Breast epithelium (tissue), 4 donors: Measurements from ENCODE around the gene IMMT. TPM values are rescaled to one million over a fixed set of nuclear protein-coding genes. Genes with fewer than 3 reads are reported as not detected.
"Not testable (repeated sequence)": the region's sequence is repeated elsewhere in the genome, so short reads cannot be mapped to it uniquely, and the experiment has no call there.

Experiments
- DNase-seq, 2 donors: peaks; one replicate each; pipeline ENCODE4 v3.0.0-alpha.2; 2019; ENCODE audit warnings: low spot score in 2 of 2
- H3K27ac ChIP-seq, 2 donors: fragments of 200-600 bp; sonication (generic) in 1 of 2; one replicate each; pipeline ENCODE4 v1.5.1; 2016 to 2019; ENCODE audit warnings: mild to moderate bottlenecking in 1 of 2
- H3K27me3 ChIP-seq, 2 donors: fragments of 200-600 bp; sonication (generic) in 1 of 2; one replicate each; pipeline versions ENCODE4 v1.5.1 to v1.6.0; 2017 to 2019; ENCODE audit warnings: control low read depth in 1 of 2, mild to moderate bottlenecking in 1 of 2
- H3K36me3 ChIP-seq: fragments of 200-600 bp; one replicate; pipeline ENCODE4 v1.5.1; 2019
- H3K4me1 ChIP-seq, 2 donors: fragments of 200-600 bp; sonication (generic); one replicate each; pipeline ENCODE4 v1.5.1; 2016 to 2019; ENCODE audit warnings: control low read depth in 1 of 2
- H3K4me3 ChIP-seq, 3 donors: fragments of 200-600 bp; sonication (generic); 1 replicate in 2 of 3; 2 replicates in 1 of 3; pipeline ENCODE4 v1.5.1; 2016 to 2019; ENCODE audit warnings: mild to moderate bottlenecking in 3 of 3, moderate library complexity in 2 of 3
- H3K9me3 ChIP-seq, 2 donors: fragments of 200-600 bp; sonication (generic) in 1 of 2; one replicate each; pipeline ENCODE4 v1.5.1; 2016 to 2019; ENCODE audit warnings: control low read depth in 1 of 2
- POLR2A ChIP-seq: fragments of 450-650 bp; IDR thresholded peaks from one replicate; pipeline ENCODE4 v1.6.1; 2016; ENCODE audit warnings: antibody characterized with exemption, mild to moderate bottlenecking, moderate library complexity
- POLR2AphosphoS5 ChIP-seq, 3 donors: sonication (generic); formaldehyde crosslinking; IDR thresholded peaks; one replicate each; pipeline ENCODE4 v1.6.1; 2017; ENCODE audit warnings: antibody characterized with exemption in 3 of 3
- intact Hi-C: fragments of 100-400 bp; cut with DNase I; formaldehyde crosslinking; loops from one replicate; pipeline ENCODE4 v1.15.1; 2023; ENCODE audit warnings: low total_unique reads
- total RNA-seq, 3 donors: library from RNA; depleted of rRNA; stranded (reverse); fragments of >200 nt; gene quantifications; one replicate each; pipeline ENCODE4 v1.1.0, GENCODE V29; 2016
- TF ChIP-seq, protein P1 (sequence below), 3 donors: fragments of 450-650 bp; IDR thresholded peaks; one replicate each; pipeline ENCODE4 v1.5.1; 2016 to 2017; ENCODE audit warnings: antibody characterized with exemption in 3 of 3, mild to moderate bottlenecking in 3 of 3, moderate library complexity in 3 of 3

IMMT gene
- total RNA-seq, 3 donors from 2014 or later, result 44.8 to 56.1 (median 48.2) TPM

DNA sequence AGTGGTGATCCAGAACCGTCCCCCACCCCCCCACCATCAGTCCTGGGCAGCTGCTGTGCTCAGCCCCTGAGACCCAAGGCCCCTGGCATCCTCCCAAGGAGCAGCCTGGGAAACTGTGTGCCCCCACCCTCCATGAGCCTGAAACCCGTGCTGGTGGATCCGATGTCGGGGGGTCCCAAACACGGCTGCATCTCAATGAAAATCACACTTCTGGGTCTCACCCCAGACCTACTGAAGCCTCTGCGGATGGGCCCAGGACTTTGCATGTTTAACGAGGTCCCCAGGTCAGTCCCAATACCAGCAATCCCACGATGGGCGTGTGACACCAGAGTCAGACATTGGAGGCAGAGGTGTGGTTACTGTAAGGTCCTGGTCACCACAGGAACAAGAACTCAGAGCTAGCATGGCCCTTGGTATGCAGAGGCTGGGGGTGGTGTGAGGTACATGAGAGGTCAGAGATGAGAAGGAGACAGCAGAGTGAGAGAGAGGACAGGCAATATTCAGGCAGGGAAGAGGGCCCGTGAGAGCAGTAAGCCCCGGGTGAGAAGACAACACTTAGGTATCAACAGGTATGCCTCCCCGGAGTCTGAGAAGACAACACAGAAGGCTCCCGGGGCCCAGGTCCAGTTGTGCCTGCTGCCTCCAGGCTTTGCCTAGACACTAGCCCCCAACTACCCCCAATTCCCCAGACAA lies 36.6 kb upstream of the IMMT start:
- Histone ChIP-seq H3K4me3 (no peak overlapping the region), H3K4me1 (no peaks in the 10 kb centered on the region), H3K27me3 (no peaks in the 10 kb centered on the region), H3K36me3 (no peaks in the 10 kb centered on the region), H3K27ac (no peak overlapping the region), H3K9me3 (no peaks in the 10 kb centered on the region)
- TF ChIP-seq, protein P1, sequence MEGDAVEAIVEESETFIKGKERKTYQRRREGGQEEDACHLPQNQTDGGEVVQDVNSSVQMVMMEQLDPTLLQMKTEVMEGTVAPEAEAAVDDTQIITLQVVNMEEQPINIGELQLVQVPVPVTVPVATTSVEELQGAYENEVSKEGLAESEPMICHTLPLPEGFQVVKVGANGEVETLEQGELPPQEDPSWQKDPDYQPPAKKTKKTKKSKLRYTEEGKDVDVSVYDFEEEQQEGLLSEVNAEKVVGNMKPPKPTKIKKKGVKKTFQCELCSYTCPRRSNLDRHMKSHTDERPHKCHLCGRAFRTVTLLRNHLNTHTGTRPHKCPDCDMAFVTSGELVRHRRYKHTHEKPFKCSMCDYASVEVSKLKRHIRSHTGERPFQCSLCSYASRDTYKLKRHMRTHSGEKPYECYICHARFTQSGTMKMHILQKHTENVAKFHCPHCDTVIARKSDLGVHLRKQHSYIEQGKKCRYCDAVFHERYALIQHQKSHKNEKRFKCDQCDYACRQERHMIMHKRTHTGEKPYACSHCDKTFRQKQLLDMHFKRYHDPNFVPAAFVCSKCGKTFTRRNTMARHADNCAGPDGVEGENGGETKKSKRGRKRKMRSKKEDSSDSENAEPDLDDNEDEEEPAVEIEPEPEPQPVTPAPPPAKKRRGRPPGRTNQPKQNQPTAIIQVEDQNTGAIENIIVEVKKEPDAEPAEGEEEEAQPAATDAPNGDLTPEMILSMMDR (IDR thresholded peaks at IDR 0.05), result no peak
- no peak for TF ChIP-seq POLR2A
- TF ChIP-seq POLR2AphosphoS5 (IDR thresholded peaks at IDR 0.05), result no peak
- intact Hi-C loops, result no loop called here
- no peak for DNase-seq

GRCh38 chr2:86230961-86231360 lies 35.7 kb upstream of the IMMT start:
- Histone ChIP-seq H3K9me3 (no peaks in the 10 kb centered on the region), H3K27ac (no peak overlapping the region), H3K27me3 (no peaks in the 10 kb centered on the region), H3K4me1 (no peaks in the 10 kb centered on the region), H3K4me3 (no peak overlapping the region), H3K36me3 (no peaks in the 10 kb centered on the region)
- TF ChIP-seq POLR2AphosphoS5 (IDR thresholded peaks at IDR 0.05), result no peak
- no peak for TF ChIP-seq POLR2A
- TF ChIP-seq, protein P1 (IDR thresholded peaks at IDR 0.05), result no peak
- no peak for DNase-seq
- intact Hi-C loops, result no loop called here

GRCh38 chr2:86229221-86229620 lies 34.0 kb upstream of the IMMT start:
- H3K27ac ChIP-seq, result no peak overlapping the region
- H3K4me3 ChIP-seq, result no peak overlapping the region
- DNase-seq, result no peak
- no peaks in the 10 kb centered on the region for H3K9me3 ChIP-seq
- H3K27me3 ChIP-seq, result no peaks in the 10 kb centered on the region
- TF ChIP-seq, protein P1 (IDR thresholded peaks at IDR 0.05), result no peak
- TF ChIP-seq POLR2A, result no peak
- TF ChIP-seq POLR2AphosphoS5 (IDR thresholded peaks at IDR 0.05), result no peak
- intact Hi-C loops, result no loop called here
- no peaks in the 10 kb centered on the region for H3K36me3 ChIP-seq
- no peaks in the 10 kb centered on the region for H3K4me1 ChIP-seq

DNA sequence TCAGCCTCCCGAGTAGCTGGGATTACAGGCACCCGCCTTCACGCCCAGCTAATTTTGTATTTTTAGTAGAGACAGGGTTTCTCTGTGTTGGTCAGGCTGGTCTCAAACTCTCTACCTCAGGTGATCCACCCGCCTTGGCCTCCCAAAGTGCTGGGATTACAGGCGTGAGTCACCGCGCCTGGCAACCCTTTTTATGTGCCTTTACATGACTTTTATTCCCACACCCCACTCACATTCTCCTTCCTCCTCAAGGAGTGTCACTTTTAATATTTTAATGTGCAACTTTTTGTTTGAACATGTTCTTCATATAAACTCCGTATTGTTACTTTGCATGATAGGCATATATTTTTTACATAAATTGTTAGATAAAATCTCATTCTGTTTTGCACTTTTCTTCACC lies 33.3 kb upstream of the IMMT start:
- intact Hi-C loops, H3K9me3 ChIP-seq, H3K36me3 ChIP-seq, H3K27me3 ChIP-seq, H3K4me3 ChIP-seq, H3K4me1 ChIP-seq, DNase-seq, H3K27ac ChIP-seq: not testable (repeated sequence)

DNA sequence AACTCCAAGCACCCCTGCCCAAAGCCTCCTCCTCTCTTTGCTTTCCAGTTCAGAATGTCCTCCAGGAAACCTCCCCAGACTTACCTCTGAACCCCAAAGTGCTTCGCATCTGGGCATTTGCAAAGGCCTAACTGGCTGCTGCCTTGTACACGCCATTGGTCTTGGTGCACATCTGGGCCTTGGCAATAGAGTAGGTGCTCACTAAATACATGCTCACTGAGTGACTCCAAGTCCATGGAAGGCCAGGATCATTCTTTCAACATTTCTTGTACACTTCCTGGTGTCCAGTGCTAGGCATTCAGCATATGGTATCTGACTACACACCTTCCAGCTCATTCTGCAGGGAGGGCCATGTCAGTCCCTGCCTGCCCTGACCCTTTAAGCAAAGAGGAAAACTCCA lies 32.4 kb upstream of the IMMT start:
- Histone ChIP-seq H3K4me3 (no peak overlapping the region), H3K9me3 (no peaks in the 10 kb centered on the region), H3K27me3 (no peaks in the 10 kb centered on the region), H3K36me3 (no peaks in the 10 kb centered on the region), H3K4me1 (peaks cover 0 to 7% of the 10 kb centered on the region in 2 donors), H3K27ac (no peak overlapping the region)
- intact Hi-C loops, result no loop called here
- no peak for DNase-seq
- no peak for TF ChIP-seq POLR2AphosphoS5 (IDR thresholded peaks at IDR 0.05)
- TF ChIP-seq POLR2A, result no peak

DNA sequence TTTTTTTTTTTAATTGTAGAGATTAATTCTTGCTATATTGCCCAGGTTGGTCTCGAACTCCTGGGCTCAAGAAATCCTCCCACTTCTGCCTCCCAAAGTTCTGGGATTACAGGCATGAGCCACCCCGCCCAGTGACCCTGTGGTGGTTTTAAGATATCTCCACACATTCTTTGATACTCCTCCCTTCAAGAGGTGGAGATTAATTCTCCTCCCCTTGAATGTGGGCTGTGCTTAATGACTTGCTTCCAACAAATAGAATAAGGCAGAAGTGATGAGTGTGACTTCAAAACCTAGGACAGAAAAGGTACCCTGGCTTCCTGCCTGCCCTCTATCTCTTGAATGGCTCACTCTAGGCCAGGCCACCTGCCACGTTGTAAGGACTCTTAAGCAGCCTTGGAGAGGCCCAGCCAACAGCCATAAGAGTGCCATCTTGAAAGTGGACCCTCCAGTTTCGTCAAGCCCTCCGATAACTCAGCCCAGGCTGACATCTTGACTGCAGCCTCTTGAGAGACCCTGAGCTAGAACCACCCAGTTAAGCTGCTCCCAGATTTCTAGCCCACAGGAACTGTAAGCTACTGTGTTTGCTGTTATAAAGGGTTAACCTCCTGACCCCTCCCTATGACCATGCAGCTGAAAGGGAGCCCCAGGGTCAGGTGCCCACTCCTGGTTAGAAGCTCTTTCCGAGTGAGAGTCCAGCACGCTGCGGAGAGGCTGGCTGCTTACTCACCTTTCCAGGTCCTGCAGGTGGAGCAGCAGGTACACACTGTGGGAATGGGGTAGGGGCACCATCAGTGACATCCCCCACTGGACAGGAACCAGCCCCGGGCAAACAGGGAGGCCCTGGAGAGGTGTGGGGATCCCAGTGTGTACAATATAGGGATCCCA lies 31.6 kb upstream of the IMMT start:
- no peaks in the 10 kb centered on the region for H3K9me3 ChIP-seq
- H3K4me1 ChIP-seq, result peaks cover 0 to 7% of the 10 kb centered on the region in 2 donors
- no peak for DNase-seq
- TF ChIP-seq POLR2A, result no peak
- TF ChIP-seq, protein P1 (IDR thresholded peaks at IDR 0.05), result no peak
- no peak for TF ChIP-seq POLR2AphosphoS5 (IDR thresholded peaks at IDR 0.05)
- no peaks in the 10 kb centered on the region for H3K27me3 ChIP-seq
- H3K27ac ChIP-seq, result no peak overlapping the region
- no peaks in the 10 kb centered on the region for H3K36me3 ChIP-seq
- intact Hi-C loops, result no loop called here
- H3K4me3 ChIP-seq, result no peak overlapping the region
